Heart left ventricle (tissue), 16 donors: ENCODE results near the gene GALP. TPM values are rescaled to one million over a fixed set of nuclear protein-coding genes. Genes with fewer than 3 reads are reported as not detected.
"Not testable (repeated sequence)": the region's sequence is repeated elsewhere in the genome, so short reads cannot be mapped to it uniquely, and the experiment has no call there.

Experiments
- ATAC-seq, 4 donors: fragments of 200-7000 bp; cut with Tn5 transposase; one replicate each; pipeline ENCODE4 v1.9.1; 2020 to 2022; ENCODE audit warnings: moderate library complexity in 4 of 4, mild to moderate bottlenecking in 3 of 4, moderate number of reproducible peaks in 1 of 4
- DNase-seq, 5 donors: peaks; one replicate each; pipeline ENCODE4 v3.0.0-alpha.2; 2020
- H3K27ac ChIP-seq, 12 donors: fragments of 200-600 bp; sonication (generic) in 4 of 12; one replicate each; pipeline versions ENCODE4 v1.5.0 to v1.8.0; 2016 to 2022; ENCODE audit warnings: mild to moderate bottlenecking in 2 of 12
- H3K27me3 ChIP-seq, 9 donors: fragments of 200-600 bp; sonication (generic) in 2 of 9; one replicate each; pipeline versions ENCODE4 v1.5.1 to v1.8.0; 2016 to 2022; ENCODE audit warnings: mild to moderate bottlenecking in 3 of 9
- H3K36me3 ChIP-seq, 9 donors: fragments of 200-600 bp; sonication (generic) in 2 of 9; one replicate each; pipeline versions ENCODE4 v1.5.0 to v1.8.0; 2018 to 2022; ENCODE audit warnings: mild to moderate bottlenecking in 2 of 9
- H3K4me1 ChIP-seq, 12 donors: fragments of 200-600 bp; sonication (generic) in 4 of 12; one replicate each; pipeline versions ENCODE4 v1.5.0 to v1.8.0; 2016 to 2022; ENCODE audit warnings: mild to moderate bottlenecking in 3 of 12
- H3K4me3 ChIP-seq, 12 donors: fragments of 200-600 bp; sonication (generic) in 4 of 12; one replicate each; pipeline versions ENCODE4 v1.5.0 to v1.8.0; 2017 to 2022; ENCODE audit warnings: mild to moderate bottlenecking in 9 of 12, moderate library complexity in 4 of 12
- H3K9me3 ChIP-seq, 12 donors: fragments of 200-600 bp; sonication (generic) in 4 of 12; one replicate each; pipeline versions ENCODE4 v1.5.0 to v1.8.0; 2016 to 2022; ENCODE audit warnings: mild to moderate bottlenecking in 1 of 12
- POLR2A ChIP-seq, 2 donors: fragments of 450-650 bp; IDR thresholded peaks; one replicate each; pipeline ENCODE4 v1.6.1; 2017; ENCODE audit warnings: antibody characterized with exemption in 2 of 2, mild to moderate bottlenecking in 2 of 2, moderate library complexity in 2 of 2
- WGBS, 4 donors: extraction: QIAGEN DNeasy Blood & Tissue Kit in 2 of 4; methylation state at CpG; one replicate each; pipeline versions ENCODE4 v1.1.5 to v1.1.7; 2013 to 2018; 5-methylcytosine and 5-hydroxymethylcytosine counted together
- intact Hi-C, 10 donors: fragments of 100-400 bp; cut with DNase I; formaldehyde crosslinking; loops; one replicate each; pipeline versions ENCODE4 v1.11.1 to v1.14.2; 2022
- polyA plus RNA-seq, 2 donors: library from polyadenylated mRNA; stranded (reverse); fragments of 200-250 nt; gene quantifications; one replicate each; pipeline ENCODE4 v1.2.3, GENCODE V29; 2013
- total RNA-seq, 9 donors: library from RNA; depleted of rRNA in 2 of 9; stranded (reverse); fragments of >200 nt in 2 of 9; fragmentation: NEBNext Ultra II Directional in 3 of 9; extraction: Animal tissue kit (Norgen Biotek cat#: 25700) in 3 of 9; gene quantifications; one replicate each; pipeline versions ENCODE4 v1.1.0 to v1.2.4, GENCODE V29; 2016 to 2023
- TF ChIP-seq, protein P1 (sequence below), 12 donors: fragments of 200-600 bp; sonication (generic) in 4 of 12; IDR thresholded peaks; one replicate each; pipeline versions ENCODE4 v1.5.0 to v1.8.0; 2018 to 2022; ENCODE audit warnings: antibody characterized with exemption in 12 of 12, mild to moderate bottlenecking in 5 of 12
- donor health status: ischemic (EF 13 %, LVEDD 7.1; RV severe dilation, severe dysfunction).
- donor health status: healthy with polysubstance abuse.
- donor health status: DM: no; HTN: yes; CAD: no.
- donor health status: DM: no; HTN: no; CAD: no.
- donor health status: ischemic (EF 25% LVEDD 6.9; RV normal size, moderate dysfunction).
- donor health status: ischemic (EF 25% LVEDD 5.7; RV mildly dilated, moderate dysfunction).
- donor health status: healthy.
- donor health status: DM: yes; HTN: yes; CAD: no.
- donor health status: ischemic (EF 35%, LVEDD 5.7; RV mildly dilated, moderate dysfunction).
- donor health status: nonischemic (EF 11% LVEDD 7.7; RV severe dilation, severe dysfunction).
- donor health status: DM: yes; HTN: yes; CAD: no.
- donor health status: PGD.
- donor health status: ischemic (EF 29% LVEDD 5.4; RV normal size, mild dysfunction).
- donor health status: nonischemic (EF 23%, LVEDD 6.1; RV moderate dilation, normal function).

The GALP gene
- total and polyA plus RNA-seq, 11 donors: not detected

DNA sequence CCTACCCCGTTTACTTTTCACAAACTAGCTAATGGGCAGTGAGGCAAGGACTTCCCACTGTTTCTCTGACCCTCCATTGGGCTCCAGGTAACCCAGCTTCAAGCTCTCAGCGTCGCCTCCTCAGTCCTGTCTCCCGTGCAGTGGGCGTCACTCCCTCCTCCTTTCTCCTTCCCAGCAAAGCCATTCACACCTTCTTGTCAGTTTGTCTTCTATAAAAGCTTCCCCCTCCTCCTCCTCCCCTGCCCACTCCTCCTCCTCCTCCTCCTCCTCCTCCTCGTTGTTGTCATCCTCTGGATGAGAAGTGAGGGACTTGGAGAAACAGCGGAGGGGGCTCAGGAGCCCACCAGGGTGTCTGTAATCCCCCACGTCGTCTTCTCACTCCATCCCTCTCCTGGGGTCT, 1.7 kb upstream of the GALP start:
- ATAC-seq (no peak), DNase-seq (no peak)
- Histone ChIP-seq H3K27me3 (peaks cover 0 to 29% (median 9%) of the 10 kb centered on the region in 9 donors), H3K4me1 (peaks cover 0 to 6% (median 0%) of the 10 kb centered on the region in 12 donors), H3K36me3 (no peaks in the 10 kb centered on the region), H3K4me3 (no peak overlapping the region), H3K27ac (no peak overlapping the region), H3K9me3 (no peaks in the 10 kb centered on the region)
- whole genome bisulfite sequencing, 4 donors: 7 to 14% (median 11%) methylated on average over 9 of the region's 9 CpGs
- intact Hi-C loops: loop anchor here in 3 of 10 donors (5.0 to 10.0 kb wide), 4 partner anchors 97 to 181 kb away; no protein-coding TSS in a partner anchor
- TF ChIP-seq, protein P1, sequence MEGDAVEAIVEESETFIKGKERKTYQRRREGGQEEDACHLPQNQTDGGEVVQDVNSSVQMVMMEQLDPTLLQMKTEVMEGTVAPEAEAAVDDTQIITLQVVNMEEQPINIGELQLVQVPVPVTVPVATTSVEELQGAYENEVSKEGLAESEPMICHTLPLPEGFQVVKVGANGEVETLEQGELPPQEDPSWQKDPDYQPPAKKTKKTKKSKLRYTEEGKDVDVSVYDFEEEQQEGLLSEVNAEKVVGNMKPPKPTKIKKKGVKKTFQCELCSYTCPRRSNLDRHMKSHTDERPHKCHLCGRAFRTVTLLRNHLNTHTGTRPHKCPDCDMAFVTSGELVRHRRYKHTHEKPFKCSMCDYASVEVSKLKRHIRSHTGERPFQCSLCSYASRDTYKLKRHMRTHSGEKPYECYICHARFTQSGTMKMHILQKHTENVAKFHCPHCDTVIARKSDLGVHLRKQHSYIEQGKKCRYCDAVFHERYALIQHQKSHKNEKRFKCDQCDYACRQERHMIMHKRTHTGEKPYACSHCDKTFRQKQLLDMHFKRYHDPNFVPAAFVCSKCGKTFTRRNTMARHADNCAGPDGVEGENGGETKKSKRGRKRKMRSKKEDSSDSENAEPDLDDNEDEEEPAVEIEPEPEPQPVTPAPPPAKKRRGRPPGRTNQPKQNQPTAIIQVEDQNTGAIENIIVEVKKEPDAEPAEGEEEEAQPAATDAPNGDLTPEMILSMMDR (IDR thresholded peaks at IDR 0.05): no peak
- TF ChIP-seq POLR2A (IDR thresholded peaks at IDR 0.05): no peak

DNA sequence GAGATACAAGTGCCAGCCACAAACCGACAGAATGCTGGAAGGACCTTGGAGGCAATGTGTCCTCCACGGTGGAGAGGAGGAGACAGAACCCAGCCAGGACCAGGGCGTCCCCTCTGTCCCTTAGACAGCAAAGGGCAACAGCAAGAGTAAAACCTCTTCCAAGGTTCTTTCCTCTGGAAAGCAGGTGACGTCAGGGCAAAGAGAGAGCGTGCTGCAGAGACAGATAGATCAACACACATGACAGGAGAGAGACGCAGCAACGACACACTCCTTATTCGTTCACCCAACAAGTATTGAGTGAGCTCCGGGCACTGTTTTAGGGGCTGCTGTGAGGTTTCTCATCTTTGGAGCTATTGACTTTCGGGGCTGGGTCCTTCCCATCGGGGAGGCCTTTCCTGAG, 1.3 kb upstream of the GALP start:
- DNase-seq: no peak
- H3K4me3 ChIP-seq: no peak overlapping the region
- no peak for TF ChIP-seq POLR2A (IDR thresholded peaks at IDR 0.05)
- TF ChIP-seq, protein P1 (IDR thresholded peaks at IDR 0.05): no peak
- WGBS, 4 donors: 44 to 53% (median 48%) methylated on average over 11 of the region's 11 CpGs
- H3K36me3 ChIP-seq: no peaks in the 10 kb centered on the region
- intact Hi-C loops: loop anchor here in 3 of 10 donors (5.0 to 10.0 kb wide), 4 partner anchors 97 to 180 kb away; no protein-coding TSS in a partner anchor
- peaks cover 0 to 6% (median 0%) of the 10 kb centered on the region in 12 donors for H3K4me1 ChIP-seq
- H3K27me3 ChIP-seq: peaks cover 0 to 33% (median 9%) of the 10 kb centered on the region in 9 donors
- H3K27ac ChIP-seq: no peak overlapping the region
- no peak for ATAC-seq
- H3K9me3 ChIP-seq: no peaks in the 10 kb centered on the region

DNA sequence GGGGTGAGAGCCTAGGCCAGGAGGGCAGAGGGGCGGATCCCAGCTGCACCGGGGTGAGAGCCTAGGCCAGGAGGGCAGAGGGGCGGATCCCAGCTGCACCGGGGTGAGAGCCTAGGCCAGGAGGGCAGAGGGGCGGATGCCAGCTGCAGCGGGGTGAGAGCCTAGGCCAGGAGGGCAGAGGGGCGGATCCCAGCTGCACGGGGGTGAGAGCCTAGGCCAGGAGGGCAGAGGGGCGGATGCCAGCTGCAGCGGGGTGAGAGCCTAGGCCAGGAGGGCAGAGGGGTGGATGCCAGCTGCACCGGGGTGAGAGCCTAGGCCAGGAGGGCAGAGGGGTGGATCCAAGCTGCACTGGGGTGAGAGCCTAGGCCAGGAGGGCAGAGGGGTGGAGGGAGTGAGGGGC, 502 bp downstream of the GALP start:
- H3K27me3 ChIP-seq: peaks cover 0 to 35% (median 9%) of the 10 kb centered on the region in 9 donors
- intact Hi-C loops: loop anchor here in 3 of 10 donors (10.0 kb wide), 3 partner anchors 158 to 178 kb away; no protein-coding TSS in a partner anchor
- H3K36me3 ChIP-seq, H3K4me1 ChIP-seq, ATAC-seq, H3K9me3 ChIP-seq, H3K27ac ChIP-seq, DNase-seq, H3K4me3 ChIP-seq: not testable (repeated sequence)
- WGBS, 4 donors: 76 to 81% (median 78%) methylated on average over 6 to 11 of the region's 11 CpGs; no CpG with 5 or more reads in 1 of the 4 donors

DNA sequence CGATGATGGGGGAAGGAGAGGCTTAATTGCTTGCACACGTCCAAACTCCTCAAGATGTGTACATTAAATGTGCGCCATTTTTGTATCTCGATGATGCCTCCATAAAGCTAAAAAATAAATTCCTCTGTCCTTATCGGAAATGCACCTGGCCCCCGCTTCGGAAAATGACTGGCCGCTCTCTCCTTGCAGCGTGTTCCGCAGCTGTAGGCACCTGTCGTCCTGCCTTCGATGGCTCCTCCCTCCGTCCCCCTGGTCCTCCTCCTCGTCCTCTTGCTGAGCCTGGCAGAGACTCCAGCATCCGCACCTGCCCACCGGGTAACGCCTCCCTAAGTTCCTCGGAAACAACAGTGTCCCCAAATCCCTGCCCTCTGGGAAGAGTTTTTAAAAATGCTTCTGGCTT, 1.1 kb downstream of the GALP start:
- Histone ChIP-seq H3K27me3 (peaks cover 0 to 35% (median 9%) of the 10 kb centered on the region in 9 donors), H3K36me3 (no peaks in the 10 kb centered on the region), H3K9me3 (no peaks in the 10 kb centered on the region), H3K4me1 (peaks cover 0 to 2% (median 0%) of the 10 kb centered on the region in 12 donors), H3K27ac (no peak overlapping the region), H3K4me3 (no peak overlapping the region)
- intact Hi-C loops: loop anchor here in 3 of 10 donors (10.0 kb wide), 3 partner anchors 158 to 178 kb away; no protein-coding TSS in a partner anchor
- DNase-seq (no peak), ATAC-seq (no peak)
- WGBS, 4 donors: 73 to 80% (median 76%) methylated on average over 18 of the region's 18 CpGs
- TF ChIP-seq, protein P1 (IDR thresholded peaks at IDR 0.05): no peak
- no peak for TF ChIP-seq POLR2A (IDR thresholded peaks at IDR 0.05)
